ENCODE results near the gene SERINC1.

- TF ChIP-seq POLR2A (IDR thresholded peaks at IDR 0.05): no peak
- TF ChIP-seq CTCF (IDR thresholded peaks at IDR 0.05): no peak
Measured at GRCh38 chr6:122412001-122412400, 59.6 kb downstream of the SERINC1 start.
